ENCODE data around the gene PFDN5.

GRCh38 chr12:53333845-53334244 lies 38.5 kb downstream of the PFDN5 start:
- TF ChIP-seq, protein P1, sequence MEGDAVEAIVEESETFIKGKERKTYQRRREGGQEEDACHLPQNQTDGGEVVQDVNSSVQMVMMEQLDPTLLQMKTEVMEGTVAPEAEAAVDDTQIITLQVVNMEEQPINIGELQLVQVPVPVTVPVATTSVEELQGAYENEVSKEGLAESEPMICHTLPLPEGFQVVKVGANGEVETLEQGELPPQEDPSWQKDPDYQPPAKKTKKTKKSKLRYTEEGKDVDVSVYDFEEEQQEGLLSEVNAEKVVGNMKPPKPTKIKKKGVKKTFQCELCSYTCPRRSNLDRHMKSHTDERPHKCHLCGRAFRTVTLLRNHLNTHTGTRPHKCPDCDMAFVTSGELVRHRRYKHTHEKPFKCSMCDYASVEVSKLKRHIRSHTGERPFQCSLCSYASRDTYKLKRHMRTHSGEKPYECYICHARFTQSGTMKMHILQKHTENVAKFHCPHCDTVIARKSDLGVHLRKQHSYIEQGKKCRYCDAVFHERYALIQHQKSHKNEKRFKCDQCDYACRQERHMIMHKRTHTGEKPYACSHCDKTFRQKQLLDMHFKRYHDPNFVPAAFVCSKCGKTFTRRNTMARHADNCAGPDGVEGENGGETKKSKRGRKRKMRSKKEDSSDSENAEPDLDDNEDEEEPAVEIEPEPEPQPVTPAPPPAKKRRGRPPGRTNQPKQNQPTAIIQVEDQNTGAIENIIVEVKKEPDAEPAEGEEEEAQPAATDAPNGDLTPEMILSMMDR (conservative IDR thresholded peaks at IDR 0.05; ENCODE audit: low read length), result no peak
- TF ChIP-seq EZH2phosphoT487 (IDR thresholded peaks at IDR 0.05; ENCODE audit: borderline replicate concordance, low read depth, low read length), result no peak
